Retinal pigment epithelial cell (primary cell): ENCODE measurements around the gene KIAA0513.

ENCODE experiments used
- DNase-seq: peaks from one replicate; pipeline ENCODE4 v3.0.0-alpha.2; 2010; ENCODE audit warnings: low read depth
- H3K4me3 ChIP-seq: 2 replicates; pipeline ENCODE4 v1.5.1; 2011; ENCODE audit warnings: mild to moderate bottlenecking, low read length, control low read depth, moderate library complexity
- TF ChIP-seq, protein P1 (sequence below): conservative IDR thresholded peaks from 2 replicates; pipeline ENCODE4 v1.5.1; 2011; ENCODE audit warnings: low read depth, low read length, control low read depth, inconsistent platforms

The KIAA0513 gene

DNA sequence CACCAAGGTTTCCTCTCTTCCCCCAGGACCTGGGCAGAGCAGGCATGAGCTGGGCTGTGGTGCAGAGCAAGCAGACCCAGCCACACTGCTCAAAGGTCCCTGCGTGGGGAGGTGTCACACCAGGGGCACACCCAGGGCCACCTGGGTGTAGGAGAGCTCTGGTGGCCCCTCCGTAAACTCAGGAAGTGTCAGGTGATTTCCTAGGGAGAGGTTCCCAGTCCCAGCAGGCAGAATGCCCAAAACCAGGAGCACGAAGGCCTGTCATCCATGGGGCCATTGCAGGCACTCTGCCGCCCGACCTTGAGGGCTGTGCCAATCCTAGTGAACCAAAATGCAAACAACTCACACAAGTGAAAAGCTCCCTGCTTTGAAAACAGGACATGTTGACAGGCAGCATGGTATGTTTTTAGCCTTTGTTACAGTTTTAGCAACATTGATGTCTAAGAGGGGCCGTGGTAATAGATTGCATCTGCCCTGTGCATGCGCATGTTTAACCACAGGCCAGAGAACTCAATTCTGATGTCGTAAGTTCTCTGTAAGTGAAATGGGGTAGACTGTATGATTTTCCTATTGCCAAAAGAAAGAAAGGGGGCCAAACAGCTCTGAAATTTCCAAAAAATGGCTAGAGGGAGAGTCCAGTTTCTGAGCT, 63.4 kb downstream of the KIAA0513 start:
- DNase-seq = no peak
- TF ChIP-seq, protein P1, sequence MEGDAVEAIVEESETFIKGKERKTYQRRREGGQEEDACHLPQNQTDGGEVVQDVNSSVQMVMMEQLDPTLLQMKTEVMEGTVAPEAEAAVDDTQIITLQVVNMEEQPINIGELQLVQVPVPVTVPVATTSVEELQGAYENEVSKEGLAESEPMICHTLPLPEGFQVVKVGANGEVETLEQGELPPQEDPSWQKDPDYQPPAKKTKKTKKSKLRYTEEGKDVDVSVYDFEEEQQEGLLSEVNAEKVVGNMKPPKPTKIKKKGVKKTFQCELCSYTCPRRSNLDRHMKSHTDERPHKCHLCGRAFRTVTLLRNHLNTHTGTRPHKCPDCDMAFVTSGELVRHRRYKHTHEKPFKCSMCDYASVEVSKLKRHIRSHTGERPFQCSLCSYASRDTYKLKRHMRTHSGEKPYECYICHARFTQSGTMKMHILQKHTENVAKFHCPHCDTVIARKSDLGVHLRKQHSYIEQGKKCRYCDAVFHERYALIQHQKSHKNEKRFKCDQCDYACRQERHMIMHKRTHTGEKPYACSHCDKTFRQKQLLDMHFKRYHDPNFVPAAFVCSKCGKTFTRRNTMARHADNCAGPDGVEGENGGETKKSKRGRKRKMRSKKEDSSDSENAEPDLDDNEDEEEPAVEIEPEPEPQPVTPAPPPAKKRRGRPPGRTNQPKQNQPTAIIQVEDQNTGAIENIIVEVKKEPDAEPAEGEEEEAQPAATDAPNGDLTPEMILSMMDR = no peak

DNA sequence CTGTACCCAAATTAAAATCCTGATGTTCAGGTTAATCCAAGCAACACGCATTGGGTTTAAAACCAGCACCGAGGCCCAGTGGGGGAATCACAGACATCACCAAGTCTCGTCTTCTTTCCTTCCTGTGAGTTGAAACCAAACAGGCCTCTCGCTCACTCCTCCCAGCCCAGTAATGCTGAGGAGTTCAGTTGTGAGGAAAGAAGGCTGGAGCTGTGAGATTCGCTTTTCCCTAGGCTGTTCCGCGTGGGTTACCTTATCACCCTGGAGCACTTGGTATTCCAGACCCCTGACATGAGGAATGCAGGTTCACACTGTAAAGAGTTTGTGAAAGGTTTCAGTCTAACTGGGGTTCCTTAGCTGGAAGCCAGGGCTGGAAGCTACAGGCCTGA, 63.9 kb downstream of the KIAA0513 start:
- DNase-seq = no peak
- no peak overlapping the region for H3K4me3 ChIP-seq
- TF ChIP-seq, protein P1 = no peak

More for the DNA sequence above, 63.4 kb downstream of the KIAA0513 start:
- no peak overlapping the region for H3K4me3 ChIP-seq

DNA sequence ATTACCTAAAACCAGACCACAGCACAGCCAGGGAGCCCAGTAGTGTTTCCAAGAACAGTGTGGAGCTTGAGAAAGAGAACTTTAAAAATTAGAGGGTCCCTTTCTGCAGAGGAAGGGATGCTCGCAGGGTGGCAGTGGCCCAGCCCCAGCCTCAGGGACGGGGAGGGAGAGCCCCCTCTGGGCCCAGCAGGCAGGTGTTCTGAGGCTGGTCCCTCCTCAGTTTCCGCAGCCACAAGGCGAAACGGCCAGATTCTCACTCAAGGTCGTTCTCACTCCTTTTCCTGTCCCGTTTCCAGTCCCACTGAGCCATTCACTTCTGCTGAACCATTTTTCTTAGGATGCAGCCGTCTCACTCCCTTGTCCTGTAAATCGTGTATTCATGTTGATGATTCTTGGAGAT, 64.7 kb downstream of the KIAA0513 start:
- TF ChIP-seq, protein P1 = no peak
- H3K4me3 ChIP-seq = no peak overlapping the region
- no peak for DNase-seq

DNA sequence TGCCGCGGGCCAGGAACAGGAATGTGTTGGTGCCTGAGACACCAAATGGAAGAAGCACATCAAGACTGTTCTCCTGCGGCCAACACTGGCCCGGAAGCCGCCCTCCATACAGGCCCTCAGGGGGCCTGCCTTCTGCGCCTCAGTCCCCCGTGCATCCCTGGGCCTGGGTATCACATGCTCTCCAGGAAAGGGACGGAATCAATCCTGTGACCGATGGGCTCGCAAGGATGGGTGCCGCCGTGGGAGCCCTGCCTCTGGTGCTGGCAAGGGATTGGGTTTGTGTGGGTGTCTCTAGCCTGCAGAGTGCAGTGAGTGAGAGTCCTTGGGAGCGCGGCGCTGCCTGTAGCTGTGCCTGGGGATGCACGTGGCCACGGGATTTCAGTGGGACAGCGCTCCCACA, 65.3 kb downstream of the KIAA0513 start:
- TF ChIP-seq, protein P1 = no peak
- no peak overlapping the region for H3K4me3 ChIP-seq
- DNase-seq = no peak

DNA sequence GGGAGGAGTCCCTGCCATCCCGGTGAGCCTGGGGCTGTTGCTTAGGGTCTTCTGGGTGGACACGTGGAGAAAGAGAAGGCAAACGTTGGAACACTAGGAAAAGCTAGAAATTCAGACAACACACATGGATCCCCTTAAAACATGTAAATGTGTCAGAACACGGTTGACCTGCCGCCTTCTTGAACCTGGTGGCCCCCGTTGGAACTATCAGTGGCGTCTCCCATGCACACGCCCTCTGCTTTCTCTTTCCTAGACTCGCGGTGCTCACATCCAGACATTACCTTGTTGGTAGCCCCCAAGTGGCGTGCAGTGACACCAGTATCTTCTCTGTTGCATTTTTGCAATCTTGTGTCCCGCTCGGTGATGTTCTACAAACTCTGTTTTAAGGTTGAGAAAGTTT, 66.1 kb downstream of the KIAA0513 start:
- TF ChIP-seq, protein P1 = no peak
- no peak for DNase-seq
- H3K4me3 ChIP-seq = no peak overlapping the region

DNA sequence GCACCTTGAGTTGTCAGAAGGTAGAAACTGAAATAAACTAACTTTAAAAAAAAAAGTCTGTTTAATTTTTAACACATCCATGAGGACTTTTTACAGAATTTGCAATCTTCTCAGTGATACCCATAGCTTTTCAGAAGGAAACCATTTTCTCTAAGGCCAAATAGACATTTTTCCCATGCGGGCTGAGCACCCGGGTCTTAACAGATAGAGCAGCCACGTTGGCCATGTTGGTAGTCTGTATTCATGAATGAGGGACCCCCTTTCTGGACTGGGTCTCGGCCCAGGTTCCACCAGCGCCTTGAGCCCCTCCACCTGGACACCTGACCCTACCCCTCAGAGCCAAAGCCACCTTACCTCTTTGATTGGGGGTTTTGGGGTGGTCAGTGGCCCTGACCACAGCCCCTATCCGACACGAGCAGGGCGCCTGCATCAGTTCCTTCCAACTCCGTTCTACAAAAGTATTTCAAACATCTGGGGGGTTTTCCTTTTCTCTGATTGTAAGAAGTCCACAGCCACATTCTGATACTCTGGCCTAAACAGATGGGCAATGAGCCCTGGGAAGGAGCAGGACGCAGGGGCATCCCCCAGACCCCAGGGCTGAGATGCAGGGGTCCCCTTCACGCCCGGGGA, 66.7 kb downstream of the KIAA0513 start:
- DNase-seq = no peak
- TF ChIP-seq, protein P1 = no peak
- H3K4me3 ChIP-seq = no peak overlapping the region

DNA sequence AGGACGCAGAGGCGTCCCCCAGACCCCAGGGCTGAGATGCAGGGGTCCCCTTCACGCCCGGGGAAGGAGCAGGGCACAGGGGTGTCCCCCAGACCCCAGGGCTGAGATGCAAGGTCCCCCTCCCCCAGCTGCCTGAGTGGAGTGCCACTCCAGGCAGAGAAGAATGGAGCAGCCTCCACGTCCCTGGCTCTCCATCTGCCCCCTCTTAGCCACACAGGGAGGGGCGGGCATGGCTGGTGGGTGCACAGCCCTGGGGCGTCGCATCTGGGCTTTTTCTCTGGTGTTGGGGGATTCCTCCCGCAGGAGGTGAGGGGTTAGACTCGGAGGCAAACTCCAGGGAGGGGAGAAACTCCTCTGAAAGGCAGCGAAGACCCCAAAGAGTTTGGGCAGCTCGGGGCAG, 67.2 kb downstream of the KIAA0513 start:
- no peak for DNase-seq
- H3K4me3 ChIP-seq = no peak overlapping the region
- TF ChIP-seq, protein P1 = no peak
